OCI-LY7 (cell line): Measurements from ENCODE around the gene ZNF415. TPM values are rescaled to one million over a fixed set of nuclear protein-coding genes. Genes with fewer than 3 reads are reported as not detected.
A peak's percentile ranks its signal among the peaks of the same experiment; 100 is the strongest.

Experiments used
- BruUV-seq: library from RNA; stranded (reverse); fragments of 400-500 nt; replicated peaks from 2 replicates; lab custom pipeline; 2021; lab: Mats Ljungman, UMichigan
- CTCF ChIA-PET: fragments of 300-600 bp; sonication (Branson Sonifier 250); formaldehyde crosslinking; loops from one replicate; lab custom pipeline; 2022; ENCODE audit warnings: antibody characterized with exemption; ENCODE audit not compliant: unreplicated experiment; lab: Charles Lee
- POLR2A ChIA-PET: fragments of 300-600 bp; sonication (Branson Sonifier 250); formaldehyde crosslinking; loops from one replicate; lab custom pipeline; 2022; ENCODE audit warnings: antibody characterized with exemption; lab: Charles Lee
- DNase-seq: peaks from one replicate; pipeline ENCODE4 v3.0.0-alpha.2; 2015; ENCODE audit warnings: low spot score
- H2AFZ ChIP-seq: fragments of 200-600 bp; sonication (generic), shearing (Covaris generic); 2 replicates; pipeline ENCODE4 v1.6.1; 2014; ENCODE audit warnings: mild to moderate bottlenecking, antibody characterized with exemption, low read length, moderate library complexity
- H3K27ac ChIP-seq: fragments of 200-600 bp; sonication (generic); 2 replicates; pipeline ENCODE4 v1.5.1; 2014; ENCODE audit warnings: mixed run types, low read depth, mild to moderate bottlenecking, moderate library complexity, low read length, inconsistent platforms; ENCODE audit not compliant: poor library complexity, severe bottlenecking
- H3K36me3 ChIP-seq: fragments of 200-600 bp; sonication (generic); 2 replicates; pipeline ENCODE4 v1.6.1; 2014; ENCODE audit warnings: mild to moderate bottlenecking, antibody characterized with exemption, low read length, moderate library complexity, mixed read lengths; ENCODE audit not compliant: insufficient read depth
- H3K4me1 ChIP-seq: fragments of 200-600 bp; sonication (generic); 2 replicates; pipeline ENCODE4 v1.5.1; 2014; ENCODE audit warnings: mild to moderate bottlenecking, low read length; ENCODE audit not compliant: insufficient read depth, poor library complexity, severe bottlenecking
- H3K4me2 ChIP-seq: fragments of 200-600 bp; sonication (generic); 2 replicates; pipeline ENCODE4 v1.6.1; 2014; ENCODE audit warnings: mild to moderate bottlenecking, low read length
- H3K4me3 ChIP-seq: fragments of 200-600 bp; sonication (generic); 2 replicates; pipeline ENCODE4 v1.5.1; 2014; ENCODE audit warnings: mild to moderate bottlenecking, low read depth, low read length; ENCODE audit not compliant: poor library complexity, severe bottlenecking
- H3K79me2 ChIP-seq: fragments of 200-600 bp; sonication (generic); 2 replicates; pipeline ENCODE4 v1.6.1; 2016; ENCODE audit warnings: low read depth, mild to moderate bottlenecking, low read length, moderate library complexity, mixed read lengths; ENCODE audit not compliant: insufficient read depth
- H3K9me2 ChIP-seq: fragments of 200-600 bp; sonication (generic); 2 replicates; pipeline ENCODE4 v1.6.1; 2016; ENCODE audit warnings: mild to moderate bottlenecking, low read length, mixed read lengths; ENCODE audit not compliant: insufficient read depth
- H3K9me3 ChIP-seq: fragments of 200-600 bp; sonication (generic); 2 replicates; pipeline ENCODE4 v1.6.1; 2014; ENCODE audit warnings: mild to moderate bottlenecking, mixed run types, low read length, mixed read lengths
- H4K20me1 ChIP-seq: fragments of 200-600 bp; sonication (generic); 2 replicates; pipeline ENCODE4 v1.6.1; 2014; ENCODE audit warnings: mild to moderate bottlenecking, antibody characterized with exemption, low read length, moderate library complexity, mixed read lengths; ENCODE audit not compliant: insufficient read depth
- CTCF ChIP-seq: fragments of 200-600 bp; sonication (generic); conservative IDR thresholded peaks from 2 replicates; pipeline ENCODE4 v1.5.1; 2014; ENCODE audit warnings: mild to moderate bottlenecking, antibody characterized with exemption, low read length, moderate library complexity, mixed read lengths
- EZH2phosphoT487 ChIP-seq: fragments of 200-600 bp; sonication (generic); IDR thresholded peaks from 2 replicates; pipeline ENCODE4 v1.6.1; 2018; ENCODE audit warnings: low read depth, borderline replicate concordance, mild to moderate bottlenecking, mixed run types, antibody characterized with exemption, low read length, moderate library complexity, mixed read lengths
- intact Hi-C: fragments of 100-400 bp; cut with micrococcal nuclease; formaldehyde crosslinking; loops from one replicate; pipeline ENCODE4 v1.10.0; 2022; ENCODE audit not compliant: unreplicated experiment
- total RNA-seq, 2 experiments: library from RNA; depleted of rRNA in 1 of 2; stranded (reverse); fragments of >200 nt in 1 of 2; shearing (Covaris generic) in 1 of 2; gene quantifications; 2 replicates each; pipeline ENCODE4 v1.2.3, GENCODE V29; 2014 to 2022

Gene ZNF415
- total RNA-seq, 2 experiments from 2014 or later: 0.51 to 0.63 TPM

GRCh38 chr19:53157626-53158025 lies 24.9 kb upstream of the ZNF415 start:
- no peaks in the 10 kb centered on the region for H3K9me2 ChIP-seq
- peaks cover 15% of the 10 kb centered on the region for H3K9me3 ChIP-seq
- peaks cover 37% of the 10 kb centered on the region for H3K36me3 ChIP-seq
- ChIA-PET POLR2A (no interaction called here), CTCF (interaction anchor here (0.6 kb wide), 1 partner anchor 631 kb away, joined by 3 read pairs; no protein-coding TSS in a partner anchor)
- H3K4me3 ChIP-seq: peak overlapping the region; percentile 77
- TF ChIP-seq CTCF (no peak), EZH2phosphoT487 (no peak)
- H3K4me2 ChIP-seq: peak overlapping the region; percentile 81
- peaks cover 17% of the 10 kb centered on the region; the same call in 1 of the 2 replicates for H3K79me2 ChIP-seq
- no peak overlapping the region for H3K27ac ChIP-seq
- DNase-seq: no peak
- intact Hi-C loops: no loop called here
- H3K4me1 ChIP-seq: peaks cover 11% of the 10 kb centered on the region
- no peak overlapping the region for H2AFZ ChIP-seq
- BruUV-seq: no TSS peak
- H4K20me1 ChIP-seq: no peaks in the 10 kb centered on the region

GRCh38 chr19:53156850-53157249 lies 24.1 kb upstream of the ZNF415 start:
- H2AFZ ChIP-seq: no peak overlapping the region
- ChIA-PET CTCF (no interaction called here), POLR2A (no interaction called here)
- TF ChIP-seq EZH2phosphoT487 (no peak), CTCF (no peak)
- DNase-seq: no peak
- intact Hi-C loops: no loop called here
- no peaks in the 10 kb centered on the region for H4K20me1 ChIP-seq
- H3K79me2 ChIP-seq: peaks cover 17% of the 10 kb centered on the region; the same call in 1 of the 2 replicates
- H3K4me1 ChIP-seq: peaks cover 11% of the 10 kb centered on the region
- H3K9me3 ChIP-seq: peaks cover 15% of the 10 kb centered on the region
- peak overlapping the region; percentile 77 for H3K4me3 ChIP-seq
- H3K9me2 ChIP-seq: no peaks in the 10 kb centered on the region
- no TSS peak for BruUV-seq
- peak overlapping the region; percentile 81 for H3K4me2 ChIP-seq
- H3K36me3 ChIP-seq: peaks cover 42% of the 10 kb centered on the region
- no peak overlapping the region for H3K27ac ChIP-seq

- intact Hi-C loops: no loop called here
- Histone ChIP-seq H3K36me3 (peaks cover 91% of the 10 kb centered on the region), H2AFZ (no peak overlapping the region), H3K27ac (no peak overlapping the region), H4K20me1 (no peaks in the 10 kb centered on the region), H3K4me1 (no peaks in the 10 kb centered on the region), H3K4me2 (no peak overlapping the region), H3K9me3 (peaks cover 42% of the 10 kb centered on the region), H3K79me2 (no peaks in the 10 kb centered on the region), H3K9me2 (no peaks in the 10 kb centered on the region), H3K4me3 (no peak overlapping the region)
- BruUV-seq: no TSS peak
- DNase-seq: no peak
- CTCF ChIA-PET: no interaction called here
- TF ChIP-seq EZH2phosphoT487 (no peak), CTCF (no peak)
- POLR2A ChIA-PET: no interaction called here
Observed at GRCh38 chr19:53147645-53148044, 14.9 kb upstream of the ZNF415 start.
